H1 (cell line): ENCODE measurements around the gene CPA2.

Experiments
- ATF3 ChIP-seq: IDR thresholded peaks from 2 replicates; pipeline ENCODE4 v1.6.1; 2011; ENCODE audit warnings: low read depth, mild to moderate bottlenecking, low read length; ENCODE audit not compliant: insufficient read depth
- CEBPB ChIP-seq: IDR thresholded peaks from 2 replicates; pipeline ENCODE4 v1.6.1; 2012; ENCODE audit warnings: low read depth, low read length
- CREB1 ChIP-seq: IDR thresholded peaks from 2 replicates; pipeline ENCODE4 v1.6.1; 2012; ENCODE audit warnings: inconsistent platforms
- CTCF ChIP-seq, 3 experiments: IDR thresholded peaks; 1 replicate in 2 of 3; 2 replicates in 1 of 3; pipeline versions ENCODE4 v1.5.1 to v1.6.1; 2011; ENCODE audit warnings: low read length in 3 of 3, mild to moderate bottlenecking in 3 of 3, inconsistent platforms in 2 of 3, low read depth in 1 of 3, moderate library complexity in 1 of 3; ENCODE audit not compliant: insufficient read depth in 1 of 3; ENCODE audit errors: control extremely low read depth in 1 of 3
- EZH2 ChIP-seq: fragments of 200-600 bp; sonication (generic); IDR thresholded peaks from 2 replicates; pipeline ENCODE4 v1.7.1; 2012; ENCODE audit warnings: low read depth, mild to moderate bottlenecking, moderate library complexity, low read length, inconsistent platforms; ENCODE audit not compliant: severe bottlenecking
- GTF2F1 ChIP-seq: IDR thresholded peaks from 2 replicates; pipeline ENCODE4 v1.6.1; 2012; ENCODE audit warnings: low read depth, low read length, improper control_type of control experiment, borderline replicate concordance
- JUN ChIP-seq: IDR thresholded peaks from 2 replicates; pipeline ENCODE4 v1.6.1; 2011; ENCODE audit warnings: low read depth, mild to moderate bottlenecking, improper control_type of control experiment, low read length
- POLR2A ChIP-seq, 2 experiments: IDR thresholded peaks; 1 replicate in 1 of 2; 2 replicates in 1 of 2; pipeline ENCODE4 v1.6.1; 2011; ENCODE audit warnings: low read depth in 2 of 2, low read length in 2 of 2, mild to moderate bottlenecking in 2 of 2; ENCODE audit errors: control extremely low read depth in 1 of 2
- SRF ChIP-seq: IDR thresholded peaks from 2 replicates; pipeline ENCODE4 v1.6.1; 2011; ENCODE audit warnings: mild to moderate bottlenecking, low read depth, low read length, moderate library complexity
- TAF7 ChIP-seq: optimal IDR thresholded peaks from 2 replicates; pipeline ENCODE3; 2011; ENCODE audit warnings: low read depth, mild to moderate bottlenecking, inconsistent platforms, low read length, moderate library complexity, borderline replicate concordance
- TBP ChIP-seq: IDR thresholded peaks from 2 replicates; pipeline ENCODE4 v1.6.1; 2011; ENCODE audit warnings: low read depth, low read length, improper control_type of control experiment
- USF2 ChIP-seq: IDR thresholded peaks from 2 replicates; pipeline ENCODE4 v1.6.1; 2011; ENCODE audit warnings: low read length, improper control_type of control experiment
- ZNF274 ChIP-seq: IDR thresholded peaks from 2 replicates; pipeline ENCODE4 v1.7.0; 2012; ENCODE audit warnings: low read length, borderline replicate concordance; ENCODE audit errors: extremely low read depth

- TF ChIP-seq EZH2 (no peak), CTCF (IDR thresholded peaks at IDR 0.05; ENCODE audit: control extremely low read depth in 1 of 3, insufficient read depth in 1 of 3, low read depth in 1 of 3, low read length in 3 of 3) (no peak), ZNF274 (no peak), CREB1 (no peak), USF2 (no peak), POLR2A (IDR thresholded peaks at IDR 0.05; ENCODE audit: control extremely low read depth in 1 of 2, low read depth in 2 of 2, low read length in 2 of 2) (no peak), TAF7 (no peak), CEBPB (no peak), JUN (no peak), GTF2F1 (no peak), ATF3 (no peak), SRF (no peak), TBP (no peak)
These were observed 14.6 kb downstream of the CPA2 start for GRCh38 chr7:130281260-130281659.
